HepG2 (cell line): ENCODE data around the gene ZNF106. TPM values are rescaled to one million over a fixed set of nuclear protein-coding genes. Genes with fewer than 3 reads are reported as not detected.
A peak's percentile ranks its signal among the peaks of the same experiment; 100 is the strongest.

Source experiments
- FOXO4 ChIP-seq: sonication (generic); formaldehyde crosslinking; conservative IDR thresholded peaks from 2 replicates; pipeline ENCODE4 v1.8.1; 2023; ENCODE audit warnings: missing genetic modification reagents
- HNF4G ChIP-seq, 2 experiments: sonication (generic) in 1 of 2; formaldehyde crosslinking in 1 of 2; IDR thresholded peaks; 2 replicates each; pipeline versions ENCODE4 v1.4.0 to v1.6.1; 2011 to 2020; ENCODE audit warnings: borderline replicate concordance in 2 of 2, low read depth in 2 of 2, mild to moderate bottlenecking in 2 of 2, low read length in 1 of 2, missing genetic modification reagents in 1 of 2, moderate library complexity in 1 of 2
- RAD21 ChIP-seq: fragments of 450-650 bp; formaldehyde crosslinking; IDR thresholded peaks from 2 replicates; pipeline ENCODE4 v1.5.0; 2020; ENCODE audit warnings: mild to moderate bottlenecking
- RXRB ChIP-seq: IDR thresholded peaks from 2 replicates; pipeline ENCODE4 v1.6.1; 2016; ENCODE audit warnings: borderline replicate concordance, missing genetic modification reagents, missing compliant biosample characterization
- SAP130 ChIP-seq: IDR thresholded peaks from 2 replicates; pipeline ENCODE4 v1.6.1; 2016; ENCODE audit warnings: low read depth
- ZNF644 ChIP-seq: IDR thresholded peaks from 2 replicates; pipeline ENCODE4 v1.6.1; 2016; ENCODE audit warnings: low read depth
- ZSCAN22 ChIP-seq: sonication (generic); formaldehyde crosslinking; IDR thresholded peaks from 2 replicates; pipeline ENCODE4 v1.4.0; 2020; ENCODE audit warnings: mild to moderate bottlenecking, missing genetic modification reagents
- polyA plus RNA-seq, 8 experiments: library from polyadenylated mRNA; depleted of rRNA in 3 of 8; stranded (reverse) in 7 of 8; unstranded in 1 of 8; fragments of >200 nt; fragmentation: Illumina TruSeq in 4 of 8; extraction: Trizol in 4 of 8; gene quantifications; 2 replicates each; pipeline versions ENCODE4 v1.2.1 to v1.2.3, GENCODE V29; 2011 to 2016; ENCODE audit warnings: low read depth in 4 of 8, missing spikeins in 1 of 8, mixed read lengths in 1 of 8; ENCODE audit not compliant: insufficient read depth in 1 of 8
- total RNA-seq, 5 experiments: library from RNA; depleted of rRNA; stranded (reverse); fragments of >200 nt; fragmentation: Illumina TruSeq; extraction: Trizol; gene quantifications; 2 replicates each; pipeline ENCODE4 v1.2.3, GENCODE V29; 2016; ENCODE audit warnings: low read depth in 1 of 5
- TF ChIP-seq, protein P1 (sequence below): sonication (generic); formaldehyde crosslinking; IDR thresholded peaks from 2 replicates; pipeline ENCODE4 v1.4.0; 2020; ENCODE audit warnings: missing genetic modification reagents, borderline replicate concordance
- TF ChIP-seq, protein P2 (sequence below): sonication (generic); formaldehyde crosslinking; IDR thresholded peaks from 2 replicates; pipeline ENCODE4 v1.4.0; 2020; ENCODE audit warnings: mild to moderate bottlenecking, missing genetic modification reagents

The ZNF106 gene
- total and polyA plus RNA-seq, 2 of the 13 experiments (the other 11 are each of a cell fraction or from before 2014, with no cell fraction given): 12.5 to 35.1 TPM

DNA sequence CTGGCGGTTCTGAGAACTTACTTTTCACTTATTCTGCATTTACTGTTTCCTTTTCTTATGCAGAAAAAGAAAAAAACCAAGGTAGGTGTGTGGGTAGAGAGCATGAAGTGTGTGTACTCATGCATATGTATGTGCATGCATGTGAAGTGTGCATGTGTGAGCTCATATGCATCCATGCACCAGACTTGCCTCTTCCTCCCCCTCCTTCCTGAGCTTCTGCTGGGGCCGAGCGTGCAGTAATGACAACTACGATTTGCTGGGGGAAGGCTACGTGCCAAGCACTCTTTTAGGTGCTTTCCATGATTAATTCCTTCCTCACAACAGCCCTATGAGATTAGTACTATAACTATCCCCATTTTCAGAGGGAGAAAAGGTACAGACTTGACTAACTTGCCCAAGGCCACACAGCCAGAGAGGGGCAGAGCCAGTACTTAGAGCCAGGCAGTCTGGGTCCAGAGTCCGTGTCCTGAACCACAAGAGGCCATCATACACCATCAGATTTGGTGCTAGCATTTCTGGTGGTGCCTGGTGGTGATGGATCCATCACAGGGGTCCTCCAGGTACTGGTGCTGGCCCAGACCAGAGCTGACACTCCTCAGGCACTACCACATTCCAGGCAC is 85.0 kb downstream of the ZNF106 start (continued):
- TF ChIP-seq, protein P1, sequence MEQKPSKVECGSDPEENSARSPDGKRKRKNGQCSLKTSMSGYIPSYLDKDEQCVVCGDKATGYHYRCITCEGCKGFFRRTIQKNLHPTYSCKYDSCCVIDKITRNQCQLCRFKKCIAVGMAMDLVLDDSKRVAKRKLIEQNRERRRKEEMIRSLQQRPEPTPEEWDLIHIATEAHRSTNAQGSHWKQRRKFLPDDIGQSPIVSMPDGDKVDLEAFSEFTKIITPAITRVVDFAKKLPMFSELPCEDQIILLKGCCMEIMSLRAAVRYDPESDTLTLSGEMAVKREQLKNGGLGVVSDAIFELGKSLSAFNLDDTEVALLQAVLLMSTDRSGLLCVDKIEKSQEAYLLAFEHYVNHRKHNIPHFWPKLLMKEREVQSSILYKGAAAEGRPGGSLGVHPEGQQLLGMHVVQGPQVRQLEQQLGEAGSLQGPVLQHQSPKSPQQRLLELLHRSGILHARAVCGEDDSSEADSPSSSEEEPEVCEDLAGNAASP (CRISPR knock-in tag): peak; percentile 68; the same call in 1 of the 2 replicates
- peak; percentile 53; the same call in 1 of the 2 replicates for TF ChIP-seq RXRB
- peak; percentile 20; the same call in 1 of the 2 replicates for TF ChIP-seq SAP130 (CRISPR knock-in tag)
- TF ChIP-seq RAD21 (CRISPR knock-in tag): 0 out of 2 replicates have a peak, but pooled peaks have one; percentile 20
- TF ChIP-seq, protein P2, sequence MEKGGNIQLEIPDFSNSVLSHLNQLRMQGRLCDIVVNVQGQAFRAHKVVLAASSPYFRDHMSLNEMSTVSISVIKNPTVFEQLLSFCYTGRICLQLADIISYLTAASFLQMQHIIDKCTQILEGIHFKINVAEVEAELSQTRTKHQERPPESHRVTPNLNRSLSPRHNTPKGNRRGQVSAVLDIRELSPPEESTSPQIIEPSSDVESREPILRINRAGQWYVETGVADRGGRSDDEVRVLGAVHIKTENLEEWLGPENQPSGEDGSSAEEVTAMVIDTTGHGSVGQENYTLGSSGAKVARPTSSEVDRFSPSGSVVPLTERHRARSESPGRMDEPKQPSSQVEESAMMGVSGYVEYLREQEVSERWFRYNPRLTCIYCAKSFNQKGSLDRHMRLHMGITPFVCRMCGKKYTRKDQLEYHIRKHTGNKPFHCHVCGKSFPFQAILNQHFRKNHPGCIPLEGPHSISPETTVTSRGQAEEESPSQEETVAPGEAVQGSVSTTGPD: peak; percentile 78; the same call in 1 of the 2 replicates
- peak; percentile 88 for TF ChIP-seq ZSCAN22 (CRISPR knock-in tag)
- peak; percentile 66 for TF ChIP-seq HNF4G (IDR thresholded peaks at IDR 0.05; ENCODE audit: borderline replicate concordance, low read depth, low read length)
- no peak; the same call in 1 of the 2 replicates for TF ChIP-seq HNF4G (CRISPR knock-in tag; IDR thresholded peaks at IDR 0.05; ENCODE audit: borderline replicate concordance, low read depth)
- 0 out of 2 replicates have a peak, but pooled peaks have one; percentile 0 for TF ChIP-seq FOXO4 (CRISPR knock-in tag)
- TF ChIP-seq ZNF644 (CRISPR knock-in tag): peak; percentile 68; the same call in 1 of the 2 replicates
